PC-3 (cell line): ENCODE data around the gene ARF3. TPM values are rescaled to one million over a fixed set of nuclear protein-coding genes. Genes with fewer than 3 reads are reported as not detected.

Experiments
- ATAC-seq: fragments of 200-7000 bp; cut with Tn5 transposase; 2 replicates; pipeline ENCODE4 v1.9.1; 2020; ENCODE audit warnings: mild to moderate bottlenecking, moderate library complexity
- BruUV-seq: library from RNA; stranded (reverse); fragments of 400-500 nt; replicated peaks from 2 replicates; lab custom pipeline; 2021; lab: Mats Ljungman, UMichigan
- CTCF ChIA-PET: fragments of 300-600 bp; sonication (Branson Sonifier 250); formaldehyde crosslinking; loops from one replicate; lab custom pipeline; 2022; ENCODE audit warnings: antibody characterized with exemption; lab: Charles Lee
- POLR2A ChIA-PET: fragments of 300-600 bp; sonication (Branson Sonifier 250); formaldehyde crosslinking; loops from one replicate; lab custom pipeline; 2022; ENCODE audit warnings: antibody characterized with exemption; ENCODE audit not compliant: unreplicated experiment; lab: Charles Lee
- DNase-seq: peaks from one replicate; pipeline ENCODE4 v3.0.0-alpha.2; 2015
- H2AFZ ChIP-seq: fragments of 300-600 bp; sonication (generic); 2 replicates; pipeline ENCODE4 v1.6.0; 2016; ENCODE audit warnings: antibody characterized with exemption, low read length
- H3F3A ChIP-seq: fragments of 300-600 bp; sonication (generic); one replicate; pipeline ENCODE4 v1.6.0; 2017; ENCODE audit warnings: antibody characterized with exemption, low read length, control low read depth, mild to moderate bottlenecking; ENCODE audit not compliant: unreplicated experiment
- H3K27ac ChIP-seq: fragments of 300-600 bp; sonication (generic); 2 replicates; pipeline ENCODE4 v1.5.1; 2016; ENCODE audit warnings: mild to moderate bottlenecking, low read length
- H3K27me3 ChIP-seq: fragments of 300-600 bp; sonication (generic); 2 replicates; pipeline ENCODE4 v1.6.1; 2016; ENCODE audit warnings: low read length, mixed read lengths
- H3K36me3 ChIP-seq: fragments of 300-600 bp; sonication (generic); 2 replicates; pipeline ENCODE4 v1.6.1; 2016; ENCODE audit warnings: low read depth, mixed run types, low read length, mixed read lengths
- H3K4me1 ChIP-seq: fragments of 300-600 bp; sonication (generic); 2 replicates; pipeline ENCODE4 v1.5.1; 2016; ENCODE audit warnings: low read length; ENCODE audit not compliant: insufficient read depth
- H3K4me2 ChIP-seq: fragments of 300-600 bp; sonication (generic); 2 replicates; pipeline ENCODE4 v1.6.0; 2016; ENCODE audit warnings: low read length
- H3K4me3 ChIP-seq: fragments of 300-600 bp; sonication (generic); 2 replicates; pipeline ENCODE4 v1.5.1; 2016; ENCODE audit warnings: mild to moderate bottlenecking, low read length, mixed read lengths
- H3K79me2 ChIP-seq: fragments of 300-600 bp; sonication (generic); 2 replicates; pipeline ENCODE4 v1.6.1; 2017; ENCODE audit warnings: low read length, mixed read lengths
- H3K9ac ChIP-seq: fragments of 300-600 bp; sonication (generic); 2 replicates; pipeline ENCODE4 v1.6.0; 2016; ENCODE audit warnings: mild to moderate bottlenecking, low read length
- H3K9me2 ChIP-seq: fragments of 300-600 bp; sonication (generic); replicated peaks from 2 replicates; pipeline ENCODE4 v1.6.1; 2016; ENCODE audit warnings: mixed run types, low read length, mixed read lengths
- H3K9me3 ChIP-seq: fragments of 300-600 bp; sonication (generic); 2 replicates; pipeline ENCODE4 v1.6.1; 2016; ENCODE audit warnings: low read length, mixed read lengths
- H4K20me1 ChIP-seq: fragments of 300-600 bp; sonication (generic); 2 replicates; pipeline ENCODE4 v1.6.1; 2016; ENCODE audit warnings: low read length, mixed read lengths
- CTCF ChIP-seq: fragments of 300-600 bp; sonication (generic); conservative IDR thresholded peaks from 2 replicates; pipeline ENCODE4 v1.5.1; 2017; ENCODE audit warnings: antibody characterized with exemption, low read depth, mild to moderate bottlenecking, low read length
- EZH2 ChIP-seq: fragments of 300-600 bp; sonication (generic); IDR thresholded peaks from one replicate; pipeline ENCODE4 v1.6.1; 2017; ENCODE audit warnings: antibody characterized with exemption, mild to moderate bottlenecking, low read length; ENCODE audit not compliant: unreplicated experiment
- EZH2phosphoT487 ChIP-seq: fragments of 300-600 bp; sonication (generic); IDR thresholded peaks from 2 replicates; pipeline ENCODE4 v1.6.1; 2018; ENCODE audit warnings: mild to moderate bottlenecking, antibody characterized with exemption, low read length, borderline replicate concordance
- intact Hi-C: fragments of 100-400 bp; cut with micrococcal nuclease; formaldehyde crosslinking; loops from 2 replicates; pipeline ENCODE4 v1.9.0; 2023
- total RNA-seq: library from RNA; depleted of rRNA; stranded (reverse); fragments of >200 nt; gene quantifications from 2 replicates; pipeline ENCODE4 v1.2.3, GENCODE V29; 2014

The ARF3 gene
- total RNA-seq, 1 experiment from 2014 or later: 85.5 TPM

- TF ChIP-seq EZH2 (no peak), CTCF (peak; percentile 96), EZH2phosphoT487 (no peak)
- peak; percentile 71 for DNase-seq
- intact Hi-C loops: no loop called here
- H3K4me1 ChIP-seq: no peaks in the 10 kb centered on the region
- peak; percentile 64 for ATAC-seq
- no TSS peak for BruUV-seq
- H3K4me3 ChIP-seq: no peak overlapping the region
- H4K20me1 ChIP-seq: no peaks in the 10 kb centered on the region
- no peak overlapping the region for H2AFZ ChIP-seq
- no peaks in the 10 kb centered on the region for H3K36me3 ChIP-seq
- H3F3A ChIP-seq: no peaks in the 10 kb centered on the region
- H3K9me2 ChIP-seq: no peaks in the 10 kb centered on the region
- ChIA-PET POLR2A (no interaction called here), CTCF (interaction anchor here (0.6 to 1.3 kb wide), 6 partner anchors 9 to 334 kb away, joined by 3 to 8 read pairs (median 4); partner anchors contain the start of gene TUBA1B)
- no peak overlapping the region for H3K27ac ChIP-seq
- no peaks in the 10 kb centered on the region for H3K79me2 ChIP-seq
- H3K27me3 ChIP-seq: no peaks in the 10 kb centered on the region
- no peak overlapping the region for H3K9ac ChIP-seq
- H3K9me3 ChIP-seq: no peaks in the 10 kb centered on the region
- H3K4me2 ChIP-seq: no peak overlapping the region
Measured at GRCh38 chr12:48988030-48988649, 30.9 kb upstream of the ARF3 start.

GRCh38 chr12:48986720-48987291 lies 29.5 kb upstream of the ARF3 start:
- H3F3A ChIP-seq: no peaks in the 10 kb centered on the region
- no peaks in the 10 kb centered on the region for H3K9me3 ChIP-seq
- H3K9ac ChIP-seq: no peak overlapping the region
- H3K36me3 ChIP-seq: no peaks in the 10 kb centered on the region
- peaks cover 6% of the 10 kb centered on the region for H3K27me3 ChIP-seq
- H3K4me2 ChIP-seq: no peak overlapping the region
- intact Hi-C loops: no loop called here
- H3K79me2 ChIP-seq: no peaks in the 10 kb centered on the region
- no peaks in the 10 kb centered on the region for H3K4me1 ChIP-seq
- no peak for TF ChIP-seq EZH2
- no peak for TF ChIP-seq CTCF
- H2AFZ ChIP-seq: no peak overlapping the region
- ChIA-PET CTCF (interaction anchor here (0.6 kb wide), 1 partner anchor 18 kb away, joined by 3 read pairs; no protein-coding TSS in a partner anchor), POLR2A (no interaction called here)
- no peaks in the 10 kb centered on the region for H3K9me2 ChIP-seq
- H3K4me3 ChIP-seq: no peak overlapping the region
- no peak overlapping the region for H3K27ac ChIP-seq
- BruUV-seq: no TSS peak
- no peaks in the 10 kb centered on the region for H4K20me1 ChIP-seq
- ATAC-seq: no peak
- DNase-seq: no peak

DNA sequence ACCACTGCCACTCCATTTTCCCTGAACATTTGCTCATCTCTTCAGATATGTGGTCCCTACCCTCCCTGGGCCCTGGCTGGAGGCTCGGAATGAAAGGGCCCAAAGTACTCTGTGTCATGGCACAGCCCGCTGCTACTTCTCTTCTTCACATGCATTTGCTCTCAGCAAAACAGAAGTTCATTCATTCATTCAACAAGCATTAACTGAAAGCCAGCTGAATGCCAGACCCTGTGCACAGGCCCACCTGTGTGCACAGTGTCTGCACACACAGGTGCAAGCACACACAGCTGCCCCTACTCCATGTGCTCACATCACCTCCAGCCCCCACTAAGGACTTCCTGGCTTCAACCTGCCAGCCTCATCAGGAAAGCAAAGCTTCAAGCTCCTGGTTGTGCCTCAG lies 28.6 kb upstream of the ARF3 start:
- CTCF ChIA-PET: no interaction called here
- no peaks in the 10 kb centered on the region for H3K9me2 ChIP-seq
- no peaks in the 10 kb centered on the region for H3K79me2 ChIP-seq
- no peaks in the 10 kb centered on the region for H4K20me1 ChIP-seq
- H3K4me2 ChIP-seq: no peak overlapping the region
- H3K9me3 ChIP-seq: no peaks in the 10 kb centered on the region
- POLR2A ChIA-PET: no interaction called here
- no peak overlapping the region for H3K27ac ChIP-seq
- H3K4me3 ChIP-seq: no peak overlapping the region
- H3K27me3 ChIP-seq: peaks cover 15% of the 10 kb centered on the region
- intact Hi-C loops: no loop called here
- no peak for TF ChIP-seq EZH2
- TF ChIP-seq EZH2phosphoT487: no peak
- no peak for TF ChIP-seq CTCF
- BruUV-seq: no TSS peak
- H3K9ac ChIP-seq: no peak overlapping the region
- DNase-seq (no peak), ATAC-seq (no peak)
- no peaks in the 10 kb centered on the region for H3K36me3 ChIP-seq
- H3F3A ChIP-seq: no peaks in the 10 kb centered on the region
- H2AFZ ChIP-seq: no peak overlapping the region
- no peaks in the 10 kb centered on the region for H3K4me1 ChIP-seq
